Naive B cell (primary cell): Measurements from ENCODE around the gene NPR3. TPM values are rescaled to one million over a fixed set of nuclear protein-coding genes. Genes with fewer than 3 reads are reported as not detected.

Source experiments
- ATAC-seq, 2 donors: fragments of 150-1000 bp; cut with Tn5 transposase; 2 replicates each; pipeline ENCODE4 v1.10.0; 2021; ENCODE audit warnings: low read depth in 2 of 2, mild to moderate bottlenecking in 2 of 2, moderate library complexity in 2 of 2
- DNase-seq: peaks from one replicate; pipeline ENCODE4 v3.0.0; 2022
- H3K27ac Mint-ChIP-seq, 6 donors: one replicate each; pipeline ENCODE4 v1.8.0; 2020 to 2022; ENCODE audit warnings: mild to moderate bottlenecking in 6 of 6, mixed read lengths in 6 of 6, moderate library complexity in 5 of 6, inconsistent platforms in 2 of 6
- H3K27me3 Mint-ChIP-seq, 3 donors: one replicate each; pipeline ENCODE4 v1.8.0; 2021 to 2022; ENCODE audit warnings: mixed read lengths in 3 of 3, mild to moderate bottlenecking in 1 of 3
- H3K36me3 Mint-ChIP-seq, 2 donors: one replicate each; pipeline ENCODE4 v1.8.0; 2020 to 2022; ENCODE audit warnings: mixed read lengths in 2 of 2, inconsistent platforms in 1 of 2, mild to moderate bottlenecking in 1 of 2
- H3K4me1 Mint-ChIP-seq, 3 donors: one replicate each; pipeline ENCODE4 v1.8.0; 2020 to 2022; ENCODE audit warnings: mixed read lengths in 3 of 3, inconsistent platforms in 1 of 3, mild to moderate bottlenecking in 1 of 3, moderate library complexity in 1 of 3
- H3K4me3 Mint-ChIP-seq, 8 donors: one replicate each; pipeline ENCODE4 v1.8.0; 2020 to 2022; ENCODE audit warnings: mild to moderate bottlenecking in 8 of 8, mixed read lengths in 8 of 8, moderate library complexity in 8 of 8, inconsistent platforms in 2 of 8
- H3K9me3 Mint-ChIP-seq, 7 donors: one replicate each; pipeline ENCODE4 v1.8.0; 2020 to 2022; ENCODE audit warnings: mixed read lengths in 7 of 7, mild to moderate bottlenecking in 5 of 7, inconsistent platforms in 2 of 7, moderate library complexity in 1 of 7
- polyA plus RNA-seq, 6 donors: library from polyadenylated mRNA; unstranded; fragments of 300-500 nt; fragmentation: Illumina TruSeq; gene quantifications; one replicate each; pipeline ENCODE4 v1.2.3, GENCODE V29; 2021; ENCODE audit warnings: low read depth in 6 of 6

NPR3 gene
- polyA plus RNA-seq, 6 donors from 2014 or later: not detected

DNA sequence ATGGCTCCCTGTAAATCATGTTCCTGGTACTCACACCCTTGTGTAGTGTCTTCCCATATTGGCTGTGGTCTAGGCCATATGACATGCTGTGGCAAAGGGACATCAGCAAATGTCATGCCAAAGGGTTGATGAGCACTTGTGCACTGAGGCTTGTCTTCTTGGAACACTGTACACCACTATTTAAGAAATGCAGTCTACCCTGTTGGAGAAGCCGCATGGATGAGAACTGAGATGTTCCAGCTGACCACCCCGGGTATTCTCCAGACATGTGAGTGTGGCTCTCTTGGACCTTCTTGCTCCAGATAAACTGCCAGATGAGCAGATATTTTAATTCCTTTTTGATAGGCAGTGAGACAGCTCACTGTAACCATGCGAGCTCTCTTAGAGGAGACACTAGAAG lies 20.5 kb upstream of the NPR3 start:
- Mint-ChIP-seq H3K27me3 (peaks cover 0 to 10% (median 9%) of the 10 kb centered on the region in 3 donors), H3K36me3 (peaks cover 0 to 7% of the 10 kb centered on the region in 2 donors), H3K27ac (peak overlapping the region in 1 of 6 donors; percentile 35), H3K4me1 (no peaks in the 10 kb centered on the region), H3K9me3 (peaks cover 4 to 12% (median 7%) of the 10 kb centered on the region in 7 donors), H3K4me3 (no peak overlapping the region)
- DNase-seq (no peak), ATAC-seq (no peak)

DNA sequence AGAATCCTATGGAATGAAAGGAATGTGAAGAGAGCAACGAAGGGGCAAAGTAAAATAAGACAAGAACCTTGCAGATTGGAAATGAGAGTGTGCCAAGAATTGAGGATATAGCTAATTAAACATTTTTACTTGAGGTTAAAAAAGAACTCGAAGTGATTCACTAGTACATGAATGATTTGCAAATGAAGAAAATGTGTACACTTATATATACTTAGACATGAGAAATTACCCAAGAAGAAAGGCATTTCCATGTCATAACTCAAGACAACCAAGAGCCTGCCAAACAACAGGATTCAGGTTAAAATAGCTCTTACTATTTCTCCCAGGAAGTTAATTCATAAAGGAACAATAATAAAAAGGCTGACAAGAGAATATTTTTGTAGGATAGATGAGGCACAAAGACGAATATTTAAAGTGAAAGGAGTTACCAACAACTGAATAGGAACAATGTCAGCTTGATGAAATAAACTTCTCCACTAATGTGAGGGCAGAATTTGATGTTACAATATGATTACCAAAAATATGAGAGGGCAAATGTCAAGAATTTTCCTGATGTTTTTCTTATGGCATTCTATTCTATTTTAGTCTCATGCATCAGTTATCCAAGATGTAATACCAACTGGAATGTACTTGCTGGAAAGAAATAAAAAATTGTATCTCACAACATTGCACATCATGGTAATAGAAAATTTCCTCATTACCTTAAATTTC lies 18.9 kb upstream of the NPR3 start:
- DNase-seq (no peak), ATAC-seq (no peak)
- H3K36me3 Mint-ChIP-seq: no peaks in the 10 kb centered on the region
- H3K9me3 Mint-ChIP-seq: peaks cover 0 to 15% (median 4%) of the 10 kb centered on the region in 7 donors
- H3K4me1 Mint-ChIP-seq: no peaks in the 10 kb centered on the region
- H3K27ac Mint-ChIP-seq: no peak overlapping the region
- peaks cover 0 to 19% (median 10%) of the 10 kb centered on the region in 3 donors for H3K27me3 Mint-ChIP-seq
- H3K4me3 Mint-ChIP-seq: no peak overlapping the region

DNA sequence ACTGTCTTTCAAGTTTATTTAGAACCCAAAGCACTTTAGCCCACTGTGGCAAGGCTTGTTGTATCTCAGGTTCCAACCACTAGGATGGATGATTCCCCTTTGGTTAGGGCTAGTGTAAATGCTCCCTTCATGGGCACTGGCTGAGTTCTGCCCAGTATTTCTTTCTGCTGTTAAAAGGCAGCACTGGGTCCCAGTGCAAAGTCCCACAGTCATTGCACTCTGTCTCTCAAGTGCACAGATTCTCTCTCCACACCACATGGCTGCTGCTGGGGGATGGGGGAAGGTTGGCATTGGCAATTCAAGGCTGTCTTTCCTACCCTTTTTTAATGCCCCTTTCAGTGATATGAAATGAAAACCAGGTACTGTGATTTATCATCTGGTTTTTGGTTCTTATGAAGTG lies 7.2 kb upstream of the NPR3 start:
- DNase-seq (no peak), ATAC-seq (no peak)
- Mint-ChIP-seq H3K4me3 (peak overlapping the region in 1 of 8 donors; percentile 26), H3K4me1 (peaks cover 0 to 3% (median 3%) of the 10 kb centered on the region in 3 donors), H3K27me3 (peaks cover 34 to 53% (median 46%) of the 10 kb centered on the region in 3 donors), H3K9me3 (peaks cover 5 to 22% (median 11%) of the 10 kb centered on the region in 7 donors), H3K36me3 (peaks cover 9 to 12% of the 10 kb centered on the region in 2 donors), H3K27ac (no peak overlapping the region)

GRCh38 chr5:32707418-32707997 lies 3.6 kb upstream of the NPR3 start:
- no peak overlapping the region for H3K27ac Mint-ChIP-seq
- peak overlapping the region in 1 of 8 donors; percentile 66 for H3K4me3 Mint-ChIP-seq
- no peak for ATAC-seq

GRCh38 chr5:32708949-32709348 lies 2.2 kb upstream of the NPR3 start:
- Mint-ChIP-seq H3K27me3 (peaks cover 61 to 70% (median 64%) of the 10 kb centered on the region in 3 donors), H3K4me1 (peaks cover 16 to 41% (median 37%) of the 10 kb centered on the region in 3 donors), H3K9me3 (peaks cover 0 to 9% (median 0%) of the 10 kb centered on the region in 7 donors), H3K36me3 (no peaks in the 10 kb centered on the region), H3K27ac (no peak overlapping the region), H3K4me3 (peak overlapping the region; percentile 2 to 91 (median 74))
- ATAC-seq (no peak), DNase-seq (no peak)

More at GRCh38 chr5:32707418-32707997, 3.6 kb upstream of the NPR3 start:
- no peaks in the 10 kb centered on the region for H3K36me3 Mint-ChIP-seq
- peaks cover 0 to 9% (median under 1%) of the 10 kb centered on the region in 7 donors for H3K9me3 Mint-ChIP-seq
- H3K4me1 Mint-ChIP-seq: peaks cover 16 to 32% (median 29%) of the 10 kb centered on the region in 3 donors
- DNase-seq: no peak
- H3K27me3 Mint-ChIP-seq: peaks cover 56 to 61% (median 57%) of the 10 kb centered on the region in 3 donors

DNA sequence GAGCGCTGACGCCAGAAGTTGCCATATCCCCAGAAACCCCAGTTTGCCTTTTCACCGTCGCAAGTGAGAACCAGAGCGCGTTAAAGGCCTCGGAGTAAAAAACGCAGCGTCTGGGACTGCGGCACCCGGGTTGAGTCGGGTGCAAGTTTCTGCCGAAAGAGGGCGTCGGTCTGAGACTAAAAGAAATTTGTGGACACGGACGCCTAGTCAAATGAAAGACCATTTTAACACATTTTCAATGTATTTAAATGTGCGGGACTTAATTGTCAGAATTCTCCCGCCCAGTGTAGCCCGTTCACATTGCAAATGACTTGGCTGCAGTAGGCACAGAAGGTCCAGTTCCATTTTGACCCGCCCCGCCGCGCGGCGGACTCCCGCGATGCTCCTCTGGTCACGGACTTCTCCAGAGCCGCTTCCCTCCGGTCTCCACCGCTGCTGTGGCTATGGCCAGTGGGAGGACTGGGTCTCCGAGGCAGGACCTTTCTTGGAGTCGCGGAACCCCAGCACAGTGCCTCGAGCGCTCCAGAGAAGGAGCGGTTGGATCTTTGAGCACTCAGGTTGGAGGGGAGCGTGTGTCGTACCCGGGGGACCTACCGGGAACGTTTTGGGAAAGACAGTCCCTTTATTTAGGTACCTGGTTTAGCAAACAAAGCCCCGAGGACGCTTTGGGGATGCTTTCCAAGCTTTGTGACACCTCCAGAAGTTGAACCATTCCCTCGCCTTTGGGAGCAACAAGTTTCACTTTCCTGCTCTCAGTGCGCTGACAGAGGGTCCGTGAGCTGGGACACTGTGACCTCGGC lies 1.2 kb upstream of the NPR3 start:
- peak; percentile 24 for DNase-seq
- Mint-ChIP-seq H3K4me3 (peak overlapping the region; percentile 73 to 91 (median 88)), H3K27me3 (peaks cover 54 to 74% (median 64%) of the 10 kb centered on the region in 3 donors), H3K4me1 (peaks cover 16 to 42% (median 41%) of the 10 kb centered on the region in 3 donors), H3K27ac (peak overlapping the region in 1 of 6 donors; percentile 37), H3K9me3 (peaks cover 0 to 6% (median 0%) of the 10 kb centered on the region in 7 donors), H3K36me3 (no peaks in the 10 kb centered on the region)
- ATAC-seq: peak; percentile 58 to 62

DNA sequence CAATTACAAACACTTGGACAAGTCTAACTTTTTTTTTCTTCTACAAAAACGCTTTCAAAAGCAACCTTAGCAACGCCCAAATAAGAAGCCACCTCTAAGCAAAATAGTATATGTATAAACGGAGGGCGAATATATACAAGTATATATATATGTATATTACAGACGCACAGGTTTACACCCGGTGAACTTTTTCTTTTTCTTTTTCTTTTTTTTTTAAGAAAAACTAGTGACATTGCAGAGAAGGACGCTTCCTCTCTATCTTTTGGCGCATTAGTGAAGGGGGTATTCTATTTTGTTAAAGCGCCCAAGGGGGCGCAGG lies 200 bp downstream of the NPR3 start:
- H3K9me3 Mint-ChIP-seq: peaks cover 0 to 2% (median 0%) of the 10 kb centered on the region in 7 donors
- peaks cover 16 to 42% (median 41%) of the 10 kb centered on the region in 3 donors for H3K4me1 Mint-ChIP-seq
- DNase-seq: no peak
- no peak for ATAC-seq
- H3K27ac Mint-ChIP-seq: peak overlapping the region in 1 of 6 donors; percentile 68
- H3K27me3 Mint-ChIP-seq: peaks cover 49 to 77% (median 66%) of the 10 kb centered on the region in 3 donors
- no peaks in the 10 kb centered on the region for H3K36me3 Mint-ChIP-seq
- peak overlapping the region; percentile 61 to 90 (median 82) for H3K4me3 Mint-ChIP-seq

- peaks cover 16 to 42% (median 41%) of the 10 kb centered on the region in 3 donors for H3K4me1 Mint-ChIP-seq
- peaks cover 0 to 2% (median 0%) of the 10 kb centered on the region in 7 donors for H3K9me3 Mint-ChIP-seq
- H3K36me3 Mint-ChIP-seq: no peaks in the 10 kb centered on the region
- ATAC-seq: no peak
- peak overlapping the region; percentile 61 to 90 (median 82) for H3K4me3 Mint-ChIP-seq
- peaks cover 53 to 79% (median 63%) of the 10 kb centered on the region in 3 donors for H3K27me3 Mint-ChIP-seq
- peak overlapping the region in 1 of 6 donors; percentile 68 for H3K27ac Mint-ChIP-seq
- no peak for DNase-seq
These were observed 760 bp downstream of the NPR3 start for GRCh38 chr5:32711681-32712480.

DNA sequence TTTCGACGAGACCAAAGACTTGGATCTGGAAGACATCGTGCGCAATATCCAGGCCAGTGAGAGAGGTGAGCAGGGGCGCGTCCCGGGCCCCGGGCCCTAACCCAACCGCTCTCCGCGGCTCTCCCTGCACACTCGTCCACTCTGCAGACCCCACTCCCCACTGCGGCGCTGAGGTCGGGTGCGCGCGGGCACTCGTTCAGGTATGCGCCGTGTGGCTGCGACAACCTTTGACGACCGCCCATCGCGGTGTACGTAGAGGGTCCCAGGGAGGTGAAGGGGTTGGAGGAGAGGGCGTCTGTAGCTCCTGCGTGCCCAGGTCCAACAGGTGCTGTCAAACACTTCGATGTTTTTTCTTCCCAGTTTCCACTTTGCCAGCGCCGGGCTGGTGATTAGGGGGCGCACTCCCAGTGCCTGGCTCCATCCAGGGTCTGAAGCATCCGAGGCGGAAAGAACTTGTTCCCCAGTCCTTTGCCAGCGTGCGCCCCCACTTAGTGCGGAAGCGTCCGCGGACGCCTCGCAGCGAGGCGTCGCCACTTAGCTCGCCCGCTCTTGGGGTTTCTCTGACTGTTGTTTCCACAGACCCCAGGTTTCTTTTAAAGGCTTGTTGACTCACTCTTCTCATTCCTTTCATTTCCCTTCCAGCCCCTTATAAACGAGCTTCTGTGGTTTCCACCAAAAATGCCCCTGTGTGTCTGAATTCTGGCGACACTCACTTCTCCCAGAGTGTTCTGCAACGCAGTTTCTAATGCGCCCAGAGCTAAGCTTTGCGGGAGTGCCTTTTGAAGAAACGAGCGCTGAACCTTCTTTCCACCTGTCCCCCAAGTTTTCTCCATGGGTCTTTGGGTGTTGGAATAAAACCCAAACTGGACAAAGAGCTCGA lies 1.6 kb downstream of the NPR3 start:
- H3K4me3 Mint-ChIP-seq: peak overlapping the region in 7 of 8 donors; percentile 53 to 89 (median 77)
- ATAC-seq (no peak), DNase-seq (no peak)
- peak overlapping the region in 2 of 6 donors; percentile 66 to 90 for H3K27ac Mint-ChIP-seq
- H3K36me3 Mint-ChIP-seq: no peaks in the 10 kb centered on the region
- peaks cover 61 to 82% (median 66%) of the 10 kb centered on the region in 3 donors for H3K27me3 Mint-ChIP-seq
- H3K4me1 Mint-ChIP-seq: peaks cover 16 to 42% (median 41%) of the 10 kb centered on the region in 3 donors
- H3K9me3 Mint-ChIP-seq: peaks cover 0 to 8% (median 4%) of the 10 kb centered on the region in 7 donors

- H3K4me3 Mint-ChIP-seq: peak overlapping the region in 4 of 8 donors; percentile 58 to 89 (median 80)
- H3K4me1 Mint-ChIP-seq: peaks cover 16 to 42% (median 41%) of the 10 kb centered on the region in 3 donors
- H3K36me3 Mint-ChIP-seq: no peaks in the 10 kb centered on the region
- H3K27me3 Mint-ChIP-seq: peaks cover 63 to 88% (median 71%) of the 10 kb centered on the region in 3 donors
- DNase-seq (no peak), ATAC-seq (no peak)
- peaks cover 0 to 12% (median 8%) of the 10 kb centered on the region in 7 donors for H3K9me3 Mint-ChIP-seq
- H3K27ac Mint-ChIP-seq: no peak overlapping the region
These were observed 2.2 kb downstream of the NPR3 start for GRCh38 chr5:32713361-32713769.

GRCh38 chr5:32713770-32714381 lies 2.8 kb downstream of the NPR3 start:
- peaks cover 16 to 40% (median 39%) of the 10 kb centered on the region in 3 donors for H3K4me1 Mint-ChIP-seq
- ATAC-seq: no peak
- no peak for DNase-seq

More at GRCh38 chr5:32713770-32714381, 2.8 kb downstream of the NPR3 start:
- H3K9me3 Mint-ChIP-seq: peaks cover 0 to 17% (median 13%) of the 10 kb centered on the region in 7 donors
- peaks cover 0 to 1% of the 10 kb centered on the region in 2 donors for H3K36me3 Mint-ChIP-seq
- H3K27ac Mint-ChIP-seq: no peak overlapping the region
- peak overlapping the region in 3 of 8 donors; percentile 18 to 28 (median 20) for H3K4me3 Mint-ChIP-seq
- H3K27me3 Mint-ChIP-seq: peaks cover 59 to 84% (median 70%) of the 10 kb centered on the region in 3 donors
